ENCODE measurements around the gene PLB1. TPM values are rescaled to one million over a fixed set of nuclear protein-coding genes. Genes with fewer than 3 reads are reported as not detected.
A peak's percentile ranks its signal among the peaks of the same experiment; 100 is the strongest.

PLB1 gene
- polyA plus RNA-seq, 3 donors, result 20.2 to 35.8 (median 23.9) TPM

DNA sequence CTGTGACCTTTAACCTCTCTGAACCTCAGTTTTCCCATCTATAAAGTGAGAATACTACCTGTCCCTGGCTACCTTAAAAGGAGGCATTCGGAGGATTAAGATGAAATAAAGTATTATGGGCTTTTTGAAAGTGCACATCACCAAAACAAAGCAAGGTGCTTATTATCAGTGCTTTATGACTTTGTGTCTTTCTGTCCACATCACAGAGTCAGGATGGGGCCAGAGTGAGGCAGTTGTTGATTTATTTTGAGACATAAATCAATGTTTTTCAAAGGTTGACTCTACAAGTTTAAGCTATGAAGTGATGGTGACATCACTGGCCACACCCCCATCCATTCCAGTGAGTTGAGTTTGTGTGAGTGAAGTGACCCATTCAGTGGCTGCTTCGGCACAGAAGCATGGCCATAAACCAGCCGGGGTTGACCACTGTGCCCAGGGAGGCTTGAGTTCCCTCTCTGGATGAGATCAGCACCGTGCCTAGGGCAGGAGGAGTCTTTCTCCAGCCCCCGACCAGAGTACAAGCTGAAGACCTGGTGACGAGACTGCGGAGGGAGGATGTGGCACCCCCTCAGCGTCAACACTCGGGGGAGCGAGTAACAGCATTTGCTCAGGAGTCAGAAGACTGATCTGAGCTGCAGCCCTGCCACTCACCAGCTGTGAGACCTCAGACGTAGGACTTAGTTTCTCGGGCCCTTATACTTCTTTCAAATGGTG is 166.8 kb downstream of the PLB1 start:
- H3K27me3 ChIP-seq (ENCODE audit: control insufficient read depth in 2 of 2, insufficient read depth in 2 of 2, low read length in 2 of 2), result no peaks in the 10 kb centered on the region
- no peak for DNase-seq
- H3K9me3 ChIP-seq (replicated peaks in 1 of 2; ENCODE audit: control insufficient read depth in 1 of 2, insufficient read depth in 1 of 2, low read length in 2 of 2), result no peaks in the 10 kb centered on the region
- H3K4me3 ChIP-seq (replicated peaks in 1 of 3; ENCODE audit: low read depth in 2 of 3, low read length in 3 of 3), result no peak overlapping the region
- 79% methylated on average over 8 of the region's 12 CpGs for WGBS (ENCODE audit: insufficient coverage)
- Mint-ChIP-seq H3K27ac (peak overlapping the region in 1 of 7 donors; percentile 11), H3K9me3 (peaks cover 0 to 2% (median 0%) of the 10 kb centered on the region in 7 donors), H3K27me3 (ENCODE audit: low read depth in 3 of 3) (peaks cover 0 to 2% (median 0%) of the 10 kb centered on the region in 3 donors), H3K4me1 (peaks cover 5% of the 10 kb centered on the region), H3K4me3 (no peak overlapping the region), H3K36me3 (no peaks in the 10 kb centered on the region)
- H3K36me3 ChIP-seq (replicated peaks in 1 of 2; ENCODE audit: control insufficient read depth in 1 of 2, insufficient read depth in 2 of 2, low read length in 2 of 2), result no peaks in the 10 kb centered on the region
- H3K9ac ChIP-seq (ENCODE audit: insufficient read depth, low read length, poor library complexity, severe bottlenecking), result no peak overlapping the region
- no peak overlapping the region for H3K27ac ChIP-seq (ENCODE audit: low read depth in 1 of 2, low read length in 2 of 2)
- no peaks in the 10 kb centered on the region for H3K79me2 ChIP-seq (ENCODE audit: insufficient read depth, low read length)
- no peak for TF ChIP-seq CTCF (IDR thresholded peaks at IDR 0.05)
- H2AFZ ChIP-seq (ENCODE audit: insufficient read depth, low read depth, low read length, poor library complexity, severe bottlenecking), result no peak overlapping the region
- intact Hi-C loops (cut with micrococcal nuclease), result loop anchor here in 1 of 2 donors (5.0 kb wide), 1 partner anchor 35 kb away; no protein-coding TSS in a partner anchor
- H3K4me1 ChIP-seq (ENCODE audit: control insufficient read depth in 1 of 2, insufficient read depth in 2 of 2, low read length in 2 of 2), result no peaks in the 10 kb centered on the region
- no peak overlapping the region for H3K4me2 ChIP-seq (replicated peaks; ENCODE audit: extremely low read depth, low read length, poor library complexity, severe bottlenecking)
- H4K20me1 ChIP-seq (ENCODE audit: insufficient read depth, low read length), result no peaks in the 10 kb centered on the region

GRCh38 chr2:28663359-28663758 is 167.5 kb downstream of the PLB1 start:
- Mint-ChIP-seq H3K4me1 (peaks cover 3% of the 10 kb centered on the region), H3K27ac (peak overlapping the region in 1 of 7 donors; percentile 31), H3K4me3 (no peak overlapping the region), H3K9me3 (peaks cover 0 to 2% (median 0%) of the 10 kb centered on the region in 7 donors), H3K27me3 (ENCODE audit: low read depth in 3 of 3) (peaks cover 0 to under 1% (median 0%) of the 10 kb centered on the region in 3 donors), H3K36me3 (no peaks in the 10 kb centered on the region)
- H3K4me2 ChIP-seq (replicated peaks; ENCODE audit: extremely low read depth, low read length, poor library complexity, severe bottlenecking), result no peak overlapping the region
- intact Hi-C loops (cut with micrococcal nuclease), result loop anchor here in 1 of 2 donors (5.0 kb wide), 1 partner anchor 34 kb away; no protein-coding TSS in a partner anchor
- H3K27me3 ChIP-seq (ENCODE audit: control insufficient read depth in 2 of 2, insufficient read depth in 2 of 2, low read length in 2 of 2), result no peaks in the 10 kb centered on the region
- H3K27ac ChIP-seq (ENCODE audit: low read depth in 1 of 2, low read length in 2 of 2), result no peak overlapping the region
- no peaks in the 10 kb centered on the region for H4K20me1 ChIP-seq (ENCODE audit: insufficient read depth, low read length)
- TF ChIP-seq CTCF (IDR thresholded peaks at IDR 0.05), result no peak
- no peak overlapping the region for H3K4me3 ChIP-seq (replicated peaks in 1 of 3; ENCODE audit: low read depth in 2 of 3, low read length in 3 of 3)
- DNase-seq, result no peak
- H3K9me3 ChIP-seq (replicated peaks in 1 of 2; ENCODE audit: control insufficient read depth in 1 of 2, insufficient read depth in 1 of 2, low read length in 2 of 2), result no peaks in the 10 kb centered on the region
- no peak overlapping the region for H3K9ac ChIP-seq (ENCODE audit: insufficient read depth, low read length, poor library complexity, severe bottlenecking)
- no peaks in the 10 kb centered on the region for H3K4me1 ChIP-seq (ENCODE audit: control insufficient read depth in 1 of 2, insufficient read depth in 2 of 2, low read length in 2 of 2)
- WGBS (ENCODE audit: insufficient coverage), result no CpG with 5 or more reads among the region's 1 CpG
- H3K36me3 ChIP-seq (replicated peaks in 1 of 2; ENCODE audit: control insufficient read depth in 1 of 2, insufficient read depth in 2 of 2, low read length in 2 of 2), result no peaks in the 10 kb centered on the region
- H3K79me2 ChIP-seq (ENCODE audit: insufficient read depth, low read length), result no peaks in the 10 kb centered on the region
- H2AFZ ChIP-seq (ENCODE audit: insufficient read depth, low read depth, low read length, poor library complexity, severe bottlenecking), result no peak overlapping the region
